NK-92 (cell line): Measurements from ENCODE around the gene TNS1.
"Not testable (repeated sequence)": the region's sequence is repeated elsewhere in the genome, so short reads cannot be mapped to it uniquely, and the experiment has no call there.

Experiments used
- DNase-seq: peaks from one replicate; lab custom pipeline; 2025; ENCODE audit not compliant: unreplicated experiment; lab: John Stamatoyannopoulos, UW

Gene TNS1

GRCh38 chr2:218030409-218031195, 27.8 kb upstream of the TNS1 start:
- no peak for DNase-seq

- DNase-seq: no peak
Measured at GRCh38 chr2:218029366-218030360, 26.9 kb upstream of the TNS1 start.

GRCh38 chr2:218028562-218029348, 26.0 kb upstream of the TNS1 start:
- no peak for DNase-seq

GRCh38 chr2:218028189-218028495, 25.3 kb upstream of the TNS1 start:
- no peak for DNase-seq

GRCh38 chr2:218027426-218028188, 24.8 kb upstream of the TNS1 start:
- DNase-seq: no peak

GRCh38 chr2:218026676-218027425, 24.1 kb upstream of the TNS1 start:
- no peak for DNase-seq

GRCh38 chr2:218026244-218026643, 23.4 kb upstream of the TNS1 start:
- no peak for DNase-seq

GRCh38 chr2:218024871-218025270, 22.1 kb upstream of the TNS1 start:
- no peak for DNase-seq

GRCh38 chr2:218024336-218024735, 21.5 kb upstream of the TNS1 start:
- DNase-seq: no peak

- no peak for DNase-seq
Measured at GRCh38 chr2:218023636-218024035, 20.8 kb upstream of the TNS1 start.

GRCh38 chr2:218022851-218023530, 20.2 kb upstream of the TNS1 start:
- DNase-seq: no peak

GRCh38 chr2:218022131-218022850, 19.5 kb upstream of the TNS1 start:
- DNase-seq: no peak

- DNase-seq: no peak
Measured at GRCh38 chr2:218021536-218022071, 18.8 kb upstream of the TNS1 start.

- no peak for DNase-seq
Measured at GRCh38 chr2:218020966-218021535, 18.3 kb upstream of the TNS1 start.

GRCh38 chr2:218020281-218020680, 17.5 kb upstream of the TNS1 start:
- DNase-seq: no peak

- DNase-seq: no peak
Measured at GRCh38 chr2:218019411-218020060, 16.7 kb upstream of the TNS1 start.

- not testable (repeated sequence) for DNase-seq
Measured at GRCh38 chr2:218018842-218019125, 16.0 kb upstream of the TNS1 start.
